HG02678 (cell line): ENCODE data around the gene BPI.
"Not testable (repeated sequence)": the region's sequence is repeated elsewhere in the genome, so short reads cannot be mapped to it uniquely, and the experiment has no call there.

Experiments
- ATAC-seq: cut with Tn5 transposase; IDR thresholded peaks from one replicate; pipeline ENCODE4 v1.9.1; 2021; ENCODE audit warnings: mild to moderate bottlenecking, moderate library complexity; ENCODE audit not compliant: unreplicated experiment

Gene BPI

DNA sequence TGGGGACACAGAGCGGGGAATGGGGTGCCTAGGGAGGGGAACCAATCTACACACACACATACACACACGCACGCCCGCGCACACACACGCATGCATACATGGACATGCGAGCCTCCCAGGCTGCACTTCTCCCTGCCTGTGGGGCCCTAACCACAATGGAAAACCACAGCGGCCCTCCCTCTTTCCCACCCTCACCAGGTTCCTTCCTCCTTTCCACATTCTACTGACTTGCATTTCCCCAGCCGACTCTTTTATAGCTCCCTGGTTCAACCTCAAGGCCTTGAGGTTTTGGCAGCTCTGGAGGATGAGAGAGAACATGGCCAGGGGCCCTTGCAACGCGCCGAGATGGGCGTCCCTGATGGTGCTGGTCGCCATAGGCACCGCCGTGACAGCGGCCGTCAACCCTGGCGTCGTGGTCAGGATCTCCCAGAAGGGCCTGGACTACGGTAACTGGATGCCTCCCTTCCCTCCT lies at the start of gene BPI:
Gene BPI, plus strand, starts transcription at position 249 of the 472 bp plus-strand sequence. Its CDS starts 68 bp downstream, at position 317.
- no peak for ATAC-seq

DNA sequence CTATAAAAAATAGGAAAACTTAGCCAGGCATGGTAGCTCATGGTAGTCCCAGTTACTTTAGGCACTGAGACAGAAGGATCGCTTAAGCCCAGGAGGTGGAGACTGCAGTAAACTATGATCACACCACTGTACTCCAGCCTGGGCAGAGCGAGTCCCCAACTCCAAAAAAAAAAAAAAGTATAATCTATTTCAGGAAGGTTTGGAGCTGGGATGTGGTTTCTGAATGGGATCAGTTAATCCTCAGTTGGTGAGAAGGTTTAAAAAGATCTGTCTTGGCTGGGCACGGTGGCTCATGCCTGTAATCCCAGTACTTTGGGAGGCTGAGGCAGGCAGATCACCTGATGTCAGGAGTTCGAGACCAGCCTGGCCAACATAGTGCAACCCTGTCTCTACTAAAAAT lies 49.3 kb upstream of the BPI start:
- not testable (repeated sequence) for ATAC-seq

DNA sequence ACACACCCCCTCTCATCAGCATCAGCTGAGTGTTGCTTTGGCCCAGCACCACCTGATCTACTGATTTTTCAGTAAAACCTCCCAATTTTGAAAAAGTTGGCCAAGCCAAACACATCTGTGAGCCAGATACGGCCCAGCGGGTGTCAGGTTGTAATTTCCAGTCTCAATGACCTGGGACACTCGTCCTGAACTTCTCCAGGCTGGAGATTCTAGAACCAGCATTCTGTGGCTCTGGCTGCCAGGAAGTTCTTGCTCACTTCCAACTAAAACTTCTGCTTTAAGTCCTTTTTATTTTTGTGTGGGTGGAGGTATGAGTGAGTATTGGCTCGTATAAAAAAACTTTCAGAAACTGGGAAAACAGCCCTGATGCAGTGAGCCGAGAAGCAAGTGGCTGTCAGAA lies 48.6 kb upstream of the BPI start:
- ATAC-seq = no peak

DNA sequence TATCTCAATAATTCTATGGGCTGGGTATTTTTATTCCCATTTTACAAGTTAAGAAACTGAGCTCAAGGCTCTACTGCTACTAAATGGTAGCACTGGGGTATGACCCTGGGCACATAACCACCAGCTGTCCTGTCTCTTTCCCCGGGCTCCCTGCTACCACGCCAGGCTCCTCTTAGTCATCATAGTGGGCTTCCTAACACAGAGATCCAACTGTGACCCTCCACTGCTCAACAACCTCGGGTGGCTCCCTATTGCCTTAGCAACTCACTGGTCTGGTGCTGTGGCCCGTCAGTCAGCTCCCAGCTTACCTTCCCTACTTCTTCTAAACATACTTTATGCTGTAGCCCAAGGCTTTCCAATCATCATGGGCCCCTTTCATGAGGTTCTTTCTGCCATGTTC lies 47.9 kb upstream of the BPI start:
- ATAC-seq = no peak

DNA sequence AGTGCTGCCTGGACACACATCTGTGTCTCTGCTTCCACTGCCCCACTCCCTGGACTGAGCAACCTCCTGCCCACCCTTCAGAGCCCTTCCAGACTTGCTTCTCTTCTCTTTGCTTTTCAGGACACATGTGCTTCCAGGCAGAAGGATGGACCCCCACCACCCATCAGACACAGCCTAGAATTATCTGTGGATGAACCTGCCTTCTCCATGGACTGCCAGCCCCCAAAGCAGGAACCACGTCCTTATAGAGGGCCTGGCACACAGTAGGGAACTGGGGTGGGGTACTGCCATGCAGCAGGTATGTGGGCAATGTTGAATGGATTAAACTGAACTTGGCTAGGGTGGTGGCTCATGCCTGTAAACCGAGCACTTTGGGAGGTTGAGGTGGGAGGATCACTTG lies 47.0 kb upstream of the BPI start:
- ATAC-seq = no peak

DNA sequence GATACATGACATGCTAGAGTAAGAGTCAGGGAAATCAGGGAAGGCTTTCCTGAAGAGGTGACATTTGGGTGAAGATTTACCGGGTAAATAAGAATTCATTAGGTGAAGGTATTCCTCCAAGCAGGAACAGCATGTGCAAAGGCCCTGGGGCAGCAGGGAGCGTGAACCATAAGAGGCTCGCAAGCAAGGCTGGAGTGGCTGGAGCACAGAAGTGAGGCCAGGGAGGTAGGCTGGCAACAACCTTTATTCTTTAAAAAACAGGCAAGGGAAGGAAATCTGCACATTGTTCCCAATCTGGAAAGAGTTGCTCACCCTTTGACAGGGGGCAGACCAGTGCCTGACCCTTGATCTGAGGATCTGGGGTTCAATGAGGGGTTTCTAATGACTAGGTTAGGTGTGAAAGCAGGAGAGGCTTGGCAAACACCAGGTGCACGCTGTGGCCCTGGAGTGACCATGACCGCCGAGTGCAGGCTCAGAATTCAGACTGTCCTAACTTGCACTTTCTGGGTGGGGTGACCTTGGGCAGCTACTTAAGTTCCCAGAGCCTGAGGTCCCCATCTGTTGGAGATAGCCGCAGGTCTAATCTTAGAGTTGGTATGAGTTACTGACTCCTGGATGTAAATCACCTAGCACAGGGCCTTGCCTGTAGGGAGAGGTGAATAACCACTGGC lies 45.3 kb upstream of the BPI start:
- no peak for ATAC-seq

DNA sequence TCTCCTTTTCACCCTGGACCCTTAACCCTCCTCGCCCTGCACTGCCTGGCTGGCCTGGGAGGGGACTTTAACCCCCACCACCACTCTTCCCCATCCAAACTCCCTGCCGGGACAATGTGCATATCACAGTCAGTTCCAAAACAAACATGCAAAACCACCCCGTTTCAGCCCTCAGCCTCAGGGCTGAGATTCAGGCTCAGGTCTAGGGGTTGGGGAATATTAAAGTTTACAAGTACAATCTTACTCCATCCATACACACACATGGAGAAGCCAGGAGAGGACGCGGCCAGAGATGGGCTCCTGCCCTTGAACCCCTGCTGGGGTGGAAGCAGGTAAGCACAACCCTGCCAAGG lies 44.0 kb upstream of the BPI start:
- no peak for ATAC-seq

DNA sequence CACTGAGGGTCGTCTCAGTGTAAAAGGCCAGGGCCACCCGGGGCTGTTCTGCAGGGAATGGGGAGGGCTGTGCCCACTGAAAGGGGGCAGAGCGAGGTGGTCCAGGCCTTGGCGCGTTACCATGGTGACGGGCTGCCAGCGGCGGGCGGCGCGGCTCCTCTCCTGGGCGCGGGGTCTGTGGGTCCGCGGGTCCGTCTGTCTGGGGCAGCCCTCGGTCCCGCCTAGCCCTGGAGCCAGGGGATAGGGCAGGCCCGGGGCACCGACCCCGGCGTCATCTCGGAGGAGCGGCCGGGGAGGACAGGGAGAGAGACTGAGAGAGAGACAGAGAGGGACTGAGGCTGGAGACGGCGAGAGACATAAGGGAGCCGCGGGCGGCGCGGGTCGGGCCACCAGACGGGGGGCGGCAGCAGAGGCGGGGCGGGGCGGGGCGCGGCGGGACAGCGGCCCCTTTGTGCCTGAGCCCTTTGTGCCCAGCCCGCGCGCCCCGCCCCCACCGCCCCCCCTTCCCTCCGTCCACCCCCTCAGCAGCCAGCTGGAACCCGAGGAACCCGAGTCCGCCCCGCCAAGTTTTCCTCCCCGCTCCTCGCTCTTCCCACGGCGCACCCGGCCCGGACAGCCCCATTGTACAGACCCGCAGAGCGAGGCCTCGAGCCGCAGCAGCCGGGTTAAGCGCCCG lies 43.4 kb upstream of the BPI start, which contains the start of gene KIAA1755:
Gene KIAA1755, minus strand, starts transcription at position 358 of the 676 bp plus-strand sequence. Its CDS starts 235 bp downstream, at position 123.
- no peak for ATAC-seq

DNA sequence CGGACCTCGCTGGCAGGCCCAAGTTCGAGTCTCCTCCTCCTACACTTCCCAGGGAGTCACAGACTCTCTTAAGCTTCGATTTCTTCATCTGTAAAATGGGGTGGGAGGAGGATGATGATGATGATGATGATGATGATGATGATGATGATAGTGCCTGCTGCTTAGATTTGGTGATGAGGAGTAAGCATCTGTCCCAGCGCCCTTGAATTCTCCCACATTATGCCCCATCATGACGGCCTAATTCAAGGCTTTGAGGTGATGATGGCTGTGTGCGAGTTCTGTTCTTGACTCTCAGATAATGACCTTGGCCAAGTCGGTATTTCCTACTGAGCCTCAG lies 42.9 kb upstream of the BPI start:
- no peak for ATAC-seq

DNA sequence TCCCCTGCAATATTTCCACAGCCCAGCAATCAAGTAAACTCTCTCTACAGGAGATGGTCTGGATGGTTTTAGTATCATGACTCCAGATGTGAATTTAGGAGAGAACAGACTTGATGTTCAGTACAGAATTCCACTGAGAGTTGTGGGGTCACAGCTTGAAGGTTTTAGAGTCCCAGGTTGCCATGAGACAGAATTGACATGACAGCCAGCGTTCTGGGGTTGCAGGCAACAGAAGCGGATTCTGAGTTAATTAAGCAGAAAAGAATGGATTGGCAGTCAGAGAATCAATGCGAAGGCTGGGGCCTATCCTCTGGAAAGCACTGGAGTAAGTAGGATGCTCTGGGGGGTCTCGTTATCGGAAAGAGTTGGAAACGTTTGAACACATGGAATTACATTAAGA lies 41.0 kb upstream of the BPI start:
- ATAC-seq = no peak

DNA sequence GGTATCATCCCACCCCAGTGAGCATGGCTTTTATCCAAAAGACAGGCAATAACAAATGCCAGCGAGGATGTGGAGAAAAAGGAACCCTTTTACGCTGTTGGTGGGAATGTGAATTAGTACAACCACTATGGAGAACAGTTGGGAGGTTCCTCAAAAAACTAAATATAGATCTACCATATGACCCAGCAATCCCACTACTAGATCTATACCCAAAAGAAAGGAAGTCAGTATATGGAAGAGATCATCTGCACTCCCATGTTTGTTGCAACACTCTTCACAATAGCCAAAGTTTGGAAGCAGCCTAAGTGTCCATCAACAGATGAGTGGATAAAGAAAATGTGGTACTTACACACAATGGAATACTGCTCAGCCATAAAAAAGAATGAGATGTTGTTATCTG lies 37.5 kb upstream of the BPI start:
- ATAC-seq = no peak

DNA sequence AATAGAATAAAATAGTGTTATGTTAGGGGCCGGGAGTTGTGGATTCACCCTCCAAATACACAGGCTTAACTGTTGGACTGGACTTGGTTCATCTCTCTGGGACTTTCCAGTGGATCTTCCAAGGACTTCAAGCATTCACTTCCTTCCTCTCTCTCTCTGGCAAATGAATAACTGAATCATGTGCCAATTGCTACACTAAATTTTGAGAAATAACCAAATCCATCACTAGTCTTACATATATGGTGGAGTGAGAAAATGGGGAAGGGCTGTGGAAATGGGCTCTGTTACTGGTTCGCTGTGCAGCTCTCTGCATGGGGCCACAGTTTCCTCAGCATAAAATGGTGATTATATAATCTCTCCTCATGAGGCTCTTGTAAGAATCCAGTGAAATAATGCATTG lies 36.7 kb upstream of the BPI start:
- no peak for ATAC-seq

DNA sequence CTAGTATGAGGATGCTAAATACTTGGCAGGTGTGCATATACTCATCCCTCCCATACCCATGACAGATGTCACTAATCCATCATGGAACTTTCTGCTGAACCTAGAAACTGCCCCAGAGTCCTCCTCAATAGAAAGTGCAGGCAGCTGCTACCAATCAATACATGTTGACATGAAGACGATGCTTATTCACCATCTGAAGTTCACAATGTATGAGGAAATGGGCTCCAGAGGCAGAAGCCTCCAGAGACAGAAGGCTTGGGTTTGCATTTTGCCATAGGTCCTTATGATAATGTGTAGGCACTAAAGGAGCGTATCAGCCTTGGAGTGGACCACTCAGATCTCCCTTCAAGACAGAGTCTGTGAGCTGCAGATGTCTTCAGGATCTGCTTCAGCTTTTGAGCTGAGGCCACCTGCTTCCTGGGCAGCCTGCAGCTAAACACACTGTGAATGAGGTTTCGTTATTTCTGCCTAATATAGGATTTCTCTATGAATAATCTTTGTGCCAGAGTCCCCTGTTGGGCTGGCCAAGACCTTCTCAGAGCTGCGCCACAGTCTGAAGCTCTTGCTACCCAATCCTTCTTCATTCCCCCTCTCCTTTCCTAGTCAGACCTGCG lies 35.9 kb upstream of the BPI start:
- ATAC-seq = no peak

DNA sequence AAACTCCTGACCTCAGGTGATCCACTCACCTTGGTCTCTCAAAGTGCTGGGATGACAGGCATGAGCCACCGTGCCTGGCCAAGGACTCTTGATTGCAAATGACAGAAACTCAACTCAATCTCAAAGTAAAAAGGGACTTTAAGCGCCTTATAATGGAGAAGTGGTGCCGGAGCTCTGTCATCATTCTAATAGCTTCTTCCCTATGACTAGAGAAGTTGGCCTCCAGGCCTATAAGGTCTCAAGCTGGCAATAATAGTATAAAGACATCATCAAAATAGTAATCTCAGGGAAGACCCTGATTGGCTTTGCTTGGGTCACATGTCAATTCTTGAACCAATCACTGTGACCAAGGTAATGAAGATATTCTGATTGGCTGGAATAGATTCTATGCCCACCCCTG lies 34.9 kb upstream of the BPI start:
- no peak for ATAC-seq

DNA sequence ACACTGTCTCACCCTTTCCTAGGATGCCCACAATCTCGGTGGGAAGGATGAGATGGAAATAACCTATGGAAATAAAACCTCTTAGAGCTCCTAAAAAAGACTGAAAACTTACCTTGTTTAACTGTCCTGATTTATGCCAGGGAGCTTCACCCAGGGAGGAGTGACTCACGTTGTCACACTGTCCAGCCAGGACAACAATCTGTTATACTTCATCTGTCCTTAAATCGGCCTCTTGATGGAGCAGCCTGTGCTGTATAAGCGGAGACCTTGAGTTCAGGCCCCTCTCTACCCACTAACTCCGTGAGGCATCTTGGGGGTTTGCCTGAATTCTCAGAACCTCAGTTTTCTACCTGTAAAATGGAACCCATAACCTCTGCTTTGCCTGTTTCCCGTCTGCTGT lies 34.2 kb upstream of the BPI start:
- no peak for ATAC-seq

DNA sequence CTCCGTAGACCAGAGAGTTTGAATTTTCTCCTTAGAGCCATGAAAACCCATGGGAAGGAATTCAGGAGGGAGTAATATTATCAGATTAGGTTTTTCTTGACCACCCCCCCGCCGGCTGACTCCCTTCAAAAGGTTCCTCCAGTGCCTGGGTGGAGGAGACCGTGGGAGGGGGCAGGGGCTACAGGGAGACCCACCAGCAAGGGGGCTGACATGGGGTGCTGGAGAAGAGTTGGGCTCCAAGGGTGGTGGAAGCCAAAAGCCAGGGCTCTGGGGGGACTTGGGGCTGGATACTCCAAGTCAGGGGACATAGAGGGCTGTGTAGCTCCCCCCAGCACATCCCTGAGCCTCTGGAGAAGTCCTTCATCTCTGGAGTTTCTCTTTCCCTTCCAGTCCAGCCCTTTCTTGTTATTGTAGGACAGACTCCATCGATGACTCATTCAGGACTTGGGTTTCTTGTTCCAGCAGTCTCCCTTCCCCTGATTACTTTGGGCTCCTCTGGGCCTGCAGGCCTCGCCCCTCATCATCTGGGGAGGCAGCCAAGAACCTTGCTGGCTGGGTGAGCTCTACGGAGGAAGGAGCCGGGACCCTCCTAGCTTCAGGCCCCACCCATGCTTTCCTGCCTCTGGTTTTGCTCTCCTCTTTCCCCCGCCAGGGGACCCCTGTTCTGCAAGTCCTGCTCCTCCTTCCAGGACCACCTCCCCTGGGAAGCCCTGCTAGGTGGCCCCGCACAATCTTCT lies 32.9 kb upstream of the BPI start:
- ATAC-seq = no peak

DNA sequence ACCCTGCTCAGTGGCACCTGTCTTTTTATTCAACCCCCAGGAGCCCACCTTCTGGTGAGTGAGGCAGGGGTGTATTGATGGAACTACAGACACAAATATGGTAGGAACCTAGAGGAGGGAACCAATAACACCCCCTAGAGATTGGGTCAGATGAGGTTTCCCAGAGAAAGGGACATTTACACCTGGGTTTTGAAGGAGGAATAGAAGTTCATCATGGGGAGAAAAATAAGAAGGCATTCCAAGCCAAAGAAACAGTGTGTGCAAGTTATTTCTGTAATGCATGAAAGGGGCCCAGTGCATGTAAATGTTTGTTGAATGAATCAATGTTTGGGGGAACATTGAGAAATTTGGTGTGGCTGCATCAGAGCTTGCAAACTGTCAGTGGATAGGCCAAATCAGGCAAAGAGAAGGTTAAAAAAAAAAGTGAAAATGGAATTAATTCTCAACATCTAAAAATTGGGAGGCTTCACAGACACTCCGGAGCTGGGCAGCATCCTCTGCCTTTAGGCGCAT lies 32.3 kb upstream of the BPI start:
- ATAC-seq = no peak

DNA sequence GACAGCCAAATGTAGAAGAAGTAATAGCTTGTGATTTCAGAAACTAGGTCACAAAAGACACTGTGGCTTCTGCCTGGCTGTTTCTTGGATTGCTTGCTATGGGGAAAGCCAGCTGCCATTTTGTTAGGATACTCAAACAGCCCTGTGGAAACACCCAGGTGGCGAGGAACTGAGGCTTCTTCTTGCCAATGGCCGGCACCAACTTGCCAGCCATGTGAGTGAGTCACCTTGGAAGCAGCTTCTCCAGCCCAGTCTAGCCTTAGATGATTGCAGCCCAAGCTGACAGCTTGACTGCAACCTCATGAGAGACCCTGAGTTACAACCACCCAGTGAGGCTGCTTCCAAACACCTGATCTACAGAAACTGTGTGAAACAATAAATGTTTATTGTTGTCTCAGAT lies 31.6 kb upstream of the BPI start:
- no peak for ATAC-seq

DNA sequence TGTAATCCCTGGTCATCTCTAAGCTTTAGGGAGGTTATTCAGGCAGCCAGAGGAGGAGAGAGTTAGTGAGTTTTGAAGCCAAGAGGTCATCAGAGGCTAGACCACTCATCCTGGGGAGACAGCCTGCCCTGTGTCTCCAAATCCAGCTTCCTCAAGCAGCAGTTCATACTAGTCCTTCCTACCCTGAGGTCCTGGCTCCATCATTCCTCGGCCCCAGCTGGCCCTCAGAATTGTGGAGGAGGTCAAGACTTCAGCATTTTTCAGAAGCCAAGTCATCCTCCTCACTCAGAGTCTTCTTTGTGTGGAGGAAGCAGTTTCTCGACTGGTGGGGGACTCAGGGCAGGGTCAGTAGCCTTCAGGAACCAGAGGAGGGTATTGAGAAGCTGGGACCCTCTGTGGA lies 31.0 kb upstream of the BPI start:
- no peak for ATAC-seq

DNA sequence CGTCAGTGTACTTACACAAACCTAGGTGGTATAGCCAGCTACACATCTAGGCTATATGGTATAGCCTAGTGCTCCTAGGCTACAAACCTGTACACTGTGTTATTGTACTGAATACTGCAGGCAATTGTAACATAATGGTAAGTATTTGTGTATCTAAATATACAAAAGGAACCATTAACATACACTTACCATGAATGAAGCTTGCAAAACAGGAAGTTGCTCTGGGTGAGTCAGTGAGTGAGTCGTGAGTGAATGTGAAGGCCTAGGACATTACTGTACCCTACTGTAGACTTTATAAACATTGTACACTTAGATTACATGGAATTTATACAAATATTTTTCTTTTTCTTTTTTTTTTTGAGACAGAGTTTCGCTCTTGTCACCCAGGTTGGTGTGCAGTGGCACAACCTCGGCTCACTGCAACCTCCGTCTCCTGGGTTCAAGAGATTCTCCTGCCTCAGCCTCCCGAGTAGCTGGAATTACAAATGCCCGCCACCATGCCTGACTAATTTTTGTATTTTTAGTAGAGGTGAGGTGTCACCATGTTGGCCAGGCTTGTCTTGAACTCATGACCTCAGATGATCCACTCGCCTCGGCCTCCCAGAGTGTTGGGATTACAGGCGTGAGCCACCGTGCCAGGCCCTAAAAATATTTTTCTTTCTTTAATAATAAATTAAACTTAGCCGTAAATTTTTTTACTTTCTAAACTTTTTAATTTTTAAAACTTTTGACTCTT lies 28.0 kb upstream of the BPI start:
- ATAC-seq = no peak

DNA sequence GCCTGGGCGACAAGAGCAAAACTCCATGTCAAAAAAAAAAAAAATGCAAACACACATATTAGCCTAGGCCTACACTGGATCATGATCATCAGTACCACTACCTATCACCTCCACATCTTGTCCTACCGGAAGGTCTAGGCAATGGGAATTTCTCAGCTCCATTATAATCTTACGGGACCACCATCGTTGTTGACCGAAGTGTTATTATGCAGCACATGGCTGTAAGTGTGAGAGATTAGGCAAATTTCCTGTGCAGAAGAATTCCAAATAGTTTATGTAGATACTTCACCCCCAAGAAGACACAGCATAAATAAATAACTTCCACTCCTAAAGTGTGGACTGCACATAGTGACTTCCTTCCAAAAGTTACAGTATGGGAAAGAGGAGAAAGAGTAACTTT lies 26.7 kb upstream of the BPI start:
- ATAC-seq = no peak
